ENCODE results near the gene ZSWIM7. TPM values are rescaled to one million over a fixed set of nuclear protein-coding genes. Genes with fewer than 3 reads are reported as not detected.

The ZSWIM7 gene
- total and polyA plus RNA-seq, 2 experiments from 2014 or later: 16.3 to 50.4 TPM

GRCh38 chr17:15930426-15930825 is 69.1 kb downstream of the ZSWIM7 start:
- ATAC-seq (no peak), DNase-seq (ENCODE audit: low spot score) (no peak)
- Histone ChIP-seq H3K27me3 (ENCODE audit: insufficient read depth) (no peaks in the 10 kb centered on the region), H3K9me2 (ENCODE audit: insufficient read depth) (no peaks in the 10 kb centered on the region), H3K36me3 (ENCODE audit: insufficient read depth) (no peaks in the 10 kb centered on the region), H2AFZ (no peak overlapping the region), H3K79me2 (replicated peaks; ENCODE audit: insufficient read depth) (no peaks in the 10 kb centered on the region), H4K20me1 (replicated peaks; ENCODE audit: insufficient read depth) (no peaks in the 10 kb centered on the region), H3K27ac (ENCODE audit: low read depth) (no peak overlapping the region), H3K4me2 (no peak overlapping the region), H3F3A (replicated peaks; ENCODE audit: low read depth) (no peaks in the 10 kb centered on the region), H3K4me3 (no peak overlapping the region), H3K4me1 (ENCODE audit: insufficient read depth) (no peaks in the 10 kb centered on the region)
- Mint-ChIP-seq H3K4me1 (peaks cover 5% of the 10 kb centered on the region; the same call in 2 of the 3 replicates), H3K4me3 (no peak overlapping the region), H3K36me3 (ENCODE audit: low read depth) (no peaks in the 10 kb centered on the region), H3K9me3 (no peaks in the 10 kb centered on the region), H3K27ac (no peak overlapping the region), H3K27me3 (ENCODE audit: insufficient read depth, low read depth, poor library complexity) (no peaks in the 10 kb centered on the region)
- TF ChIP-seq CTCF (conservative IDR thresholded peaks at IDR 0.05; ENCODE audit: low read depth in 2 of 2): no peak
- TF ChIP-seq POLR2AphosphoS5 (IDR thresholded peaks at IDR 0.05; ENCODE audit: low read depth): no peak
- TF ChIP-seq JUNB (IDR thresholded peaks at IDR 0.05; ENCODE audit: unreplicated experiment): no peak
- TF ChIP-seq, protein P1, sequence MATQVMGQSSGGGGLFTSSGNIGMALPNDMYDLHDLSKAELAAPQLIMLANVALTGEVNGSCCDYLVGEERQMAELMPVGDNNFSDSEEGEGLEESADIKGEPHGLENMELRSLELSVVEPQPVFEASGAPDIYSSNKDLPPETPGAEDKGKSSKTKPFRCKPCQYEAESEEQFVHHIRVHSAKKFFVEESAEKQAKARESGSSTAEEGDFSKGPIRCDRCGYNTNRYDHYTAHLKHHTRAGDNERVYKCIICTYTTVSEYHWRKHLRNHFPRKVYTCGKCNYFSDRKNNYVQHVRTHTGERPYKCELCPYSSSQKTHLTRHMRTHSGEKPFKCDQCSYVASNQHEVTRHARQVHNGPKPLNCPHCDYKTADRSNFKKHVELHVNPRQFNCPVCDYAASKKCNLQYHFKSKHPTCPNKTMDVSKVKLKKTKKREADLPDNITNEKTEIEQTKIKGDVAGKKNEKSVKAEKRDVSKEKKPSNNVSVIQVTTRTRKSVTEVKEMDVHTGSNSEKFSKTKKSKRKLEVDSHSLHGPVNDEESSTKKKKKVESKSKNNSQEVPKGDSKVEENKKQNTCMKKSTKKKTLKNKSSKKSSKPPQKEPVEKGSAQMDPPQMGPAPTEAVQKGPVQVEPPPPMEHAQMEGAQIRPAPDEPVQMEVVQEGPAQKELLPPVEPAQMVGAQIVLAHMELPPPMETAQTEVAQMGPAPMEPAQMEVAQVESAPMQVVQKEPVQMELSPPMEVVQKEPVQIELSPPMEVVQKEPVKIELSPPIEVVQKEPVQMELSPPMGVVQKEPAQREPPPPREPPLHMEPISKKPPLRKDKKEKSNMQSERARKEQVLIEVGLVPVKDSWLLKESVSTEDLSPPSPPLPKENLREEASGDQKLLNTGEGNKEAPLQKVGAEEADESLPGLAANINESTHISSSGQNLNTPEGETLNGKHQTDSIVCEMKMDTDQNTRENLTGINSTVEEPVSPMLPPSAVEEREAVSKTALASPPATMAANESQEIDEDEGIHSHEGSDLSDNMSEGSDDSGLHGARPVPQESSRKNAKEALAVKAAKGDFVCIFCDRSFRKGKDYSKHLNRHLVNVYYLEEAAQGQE (IDR thresholded peaks at IDR 0.05; ENCODE audit: unreplicated experiment): no peak
- no peak for TF ChIP-seq ZNF462 (CRISPR knock-in tag; IDR thresholded peaks at IDR 0.05)
- no peak for TF ChIP-seq ZNF331 (CRISPR knock-in tag; IDR thresholded peaks at IDR 0.05; ENCODE audit: low read depth)
- no peak for TF ChIP-seq CREB1 (CRISPR knock-in tag; IDR thresholded peaks at IDR 0.05; ENCODE audit: low read depth)
- TF ChIP-seq STAT1 (IDR thresholded peaks at IDR 0.05; ENCODE audit: unreplicated experiment): no peak
- no peak for TF ChIP-seq EZH2 (IDR thresholded peaks at IDR 0.05; ENCODE audit: low read depth, unreplicated experiment)
